H1 (cell line): ENCODE data around the gene CDH2. TPM values are rescaled to one million over a fixed set of nuclear protein-coding genes. Genes with fewer than 3 reads are reported as not detected.

Experiments
- CTCF ChIA-PET: fragments of 300-600 bp; sonication (Branson Sonifier 250); formaldehyde crosslinking; loops from one replicate; lab custom pipeline; 2021; ENCODE audit not compliant: partially characterized antibody; lab: Charles Lee
- POLR2A ChIA-PET: fragments of 300-600 bp; sonication (Branson Sonifier 250); formaldehyde crosslinking; loops from one replicate; lab custom pipeline; 2021; ENCODE audit warnings: inconsistent platforms; ENCODE audit not compliant: partially characterized antibody; lab: Charles Lee
- DNase-seq, 2 experiments: peaks; one replicate each; pipeline versions ENCODE4 v3.0.0 to v3.0.0-alpha.2; 2010 to 2022; ENCODE audit warnings: low spot score in 2 of 2, low read depth in 1 of 2, mixed read lengths in 1 of 2
- FAIRE-seq: peaks from 2 replicates; lab custom pipeline; 2011; peaks lifted over from hg19 to GRCh38; lab: Jason Lieb, UNC
- H2AFZ ChIP-seq: 2 replicates; pipeline ENCODE4 v1.8.1; 2012; ENCODE audit warnings: low read length, inconsistent platforms
- H2AK5ac ChIP-seq: 2 replicates; pipeline ENCODE4 v1.6.1; 2013; ENCODE audit warnings: low read depth, low read length
- H2BK120ac ChIP-seq: replicated peaks from 2 replicates; pipeline ENCODE3; 2013; ENCODE audit warnings: low read depth, low read length, inconsistent platforms
- H2BK12ac ChIP-seq: 2 replicates; pipeline ENCODE4 v1.6.1; 2013; ENCODE audit warnings: low read depth, low read length
- H2BK15ac ChIP-seq: 2 replicates; pipeline ENCODE4 v1.6.1; 2013; ENCODE audit warnings: low read length
- H2BK20ac ChIP-seq: 2 replicates; pipeline ENCODE4 v1.6.1; 2013; ENCODE audit warnings: low read length
- H2BK5ac ChIP-seq: 2 replicates; pipeline ENCODE4 v1.6.1; 2013; ENCODE audit warnings: low read depth, low read length
- H3K14ac ChIP-seq: 2 replicates; pipeline ENCODE4 v1.6.1; 2013; ENCODE audit warnings: inconsistent platforms; ENCODE audit not compliant: insufficient read length
- H3K18ac ChIP-seq: 2 replicates; pipeline ENCODE4 v1.6.1; 2013; ENCODE audit warnings: low read length; ENCODE audit errors: extremely low read depth
- H3K23ac ChIP-seq: 2 replicates; pipeline ENCODE4 v1.6.1; 2013; ENCODE audit warnings: inconsistent platforms; ENCODE audit not compliant: insufficient read length
- H3K23me2 ChIP-seq: 2 replicates; pipeline ENCODE4 v1.6.1; 2013; ENCODE audit warnings: low read depth, low read length
- H3K27ac ChIP-seq: 2 replicates; pipeline ENCODE4 v1.6.1; 2011; ENCODE audit warnings: low read depth, low read length, inconsistent platforms
- H3K27me3 ChIP-seq, 4 experiments: replicated peaks in 1 of 4; 1 replicate in 1 of 4; 2 replicates in 3 of 4; pipeline versions ENCODE4 v1.6.1 to v1.8.1; 2011 to 2013; ENCODE audit warnings: low read length in 3 of 4, mild to moderate bottlenecking in 3 of 4, inconsistent platforms in 2 of 4, mixed read lengths in 2 of 4, moderate library complexity in 1 of 4; ENCODE audit not compliant: control insufficient read depth in 3 of 4, insufficient read depth in 3 of 4; ENCODE audit errors: extremely low read depth in 1 of 4
- H3K36me3 ChIP-seq, 4 experiments: 2 replicates each; pipeline versions ENCODE4 v1.6.1 to v1.8.1; 2011 to 2013; ENCODE audit warnings: mild to moderate bottlenecking in 4 of 4, low read length in 3 of 4, moderate library complexity in 2 of 4, control low read depth in 1 of 4, inconsistent platforms in 1 of 4; ENCODE audit not compliant: insufficient read depth in 4 of 4, control insufficient read depth in 2 of 4
- H3K4ac ChIP-seq: replicated peaks from 2 replicates; pipeline ENCODE3; 2013; ENCODE audit warnings: low read length, low read depth, mixed read lengths, inconsistent platforms; ENCODE audit not compliant: insufficient read length
- H3K4me1 ChIP-seq, 4 experiments: replicated peaks in 1 of 4; 1 replicate in 1 of 4; 2 replicates in 3 of 4; pipeline versions ENCODE4 v1.6.1 to v1.8.1; 2011 to 2013; ENCODE audit warnings: low read length in 3 of 4, inconsistent platforms in 2 of 4, mixed read lengths in 1 of 4; ENCODE audit not compliant: insufficient read depth in 4 of 4, control insufficient read depth in 3 of 4
- H3K4me2 ChIP-seq, 2 experiments: 2 replicates each; pipeline versions ENCODE4 v1.6.1 to v1.8.1; 2011 to 2013; ENCODE audit warnings: low read depth in 2 of 2, low read length in 2 of 2, control low read depth in 1 of 2, inconsistent platforms in 1 of 2, mild to moderate bottlenecking in 1 of 2; ENCODE audit not compliant: insufficient read depth in 1 of 2
- H3K4me3 ChIP-seq, 4 experiments: fragments of 200-600, 300-600 bp in 1 of 4; sonication (generic), shearing (Covaris generic), sonication (Bioruptor Twin) in 1 of 4; 2 replicates each; pipeline versions ENCODE4 v1.5.1 to v1.8.1; 2011 to 2016; ENCODE audit warnings: low read length in 4 of 4, low read depth in 3 of 4, control low read depth in 2 of 4, inconsistent platforms in 2 of 4, mild to moderate bottlenecking in 2 of 4, mixed read lengths in 1 of 4, moderate library complexity in 1 of 4; ENCODE audit not compliant: insufficient read depth in 2 of 4; ENCODE audit errors: extremely low read depth in 1 of 4
- H3K56ac ChIP-seq: replicated peaks from 2 replicates; pipeline ENCODE3; 2013; ENCODE audit warnings: low read depth, mild to moderate bottlenecking, mixed read lengths, low read length, inconsistent platforms; ENCODE audit not compliant: insufficient read length
- H3K79me1 ChIP-seq: 2 replicates; pipeline ENCODE4 v1.6.1; 2013; ENCODE audit warnings: low read depth, low read length, control low read depth
- H3K79me2 ChIP-seq, 2 experiments: 2 replicates each; pipeline versions ENCODE4 v1.6.1 to v1.8.1; 2012 to 2013; ENCODE audit warnings: low read length in 2 of 2, mild to moderate bottlenecking in 2 of 2, inconsistent platforms in 1 of 2; ENCODE audit not compliant: insufficient read depth in 2 of 2, control insufficient read depth in 1 of 2
- H3K9ac ChIP-seq, 4 experiments: replicated peaks in 1 of 4; 1 replicate in 1 of 4; 2 replicates in 3 of 4; pipeline versions ENCODE4 v1.6.1 to v1.8.1; 2011 to 2013; ENCODE audit warnings: low read depth in 3 of 4, low read length in 3 of 4, control low read depth in 2 of 4, mild to moderate bottlenecking in 2 of 4, moderate library complexity in 2 of 4, inconsistent platforms in 1 of 4; ENCODE audit errors: extremely low read depth in 1 of 4
- H3K9me3 ChIP-seq, 2 experiments: 2 replicates each; pipeline versions ENCODE4 v1.6.1 to v1.8.1; 2012 to 2013; ENCODE audit warnings: mild to moderate bottlenecking in 2 of 2, moderate library complexity in 2 of 2, control low read depth in 1 of 2, inconsistent platforms in 1 of 2, low read depth in 1 of 2, low read length in 1 of 2, mixed read lengths in 1 of 2; ENCODE audit not compliant: insufficient read depth in 2 of 2
- H4K20me1 ChIP-seq, 2 experiments: replicated peaks in 1 of 2; 2 replicates each; pipeline versions ENCODE3 to v1.8.1; 2011 to 2013; ENCODE audit warnings: inconsistent platforms in 2 of 2, low read length in 2 of 2, mild to moderate bottlenecking in 1 of 2; ENCODE audit not compliant: insufficient read depth in 2 of 2, control insufficient read depth in 1 of 2
- H4K5ac ChIP-seq: 2 replicates; pipeline ENCODE4 v1.6.1; 2013; ENCODE audit warnings: low read length, low read depth, mixed read lengths, inconsistent platforms; ENCODE audit not compliant: insufficient read length
- H4K8ac ChIP-seq: 2 replicates; pipeline ENCODE4 v1.8.0; 2013; ENCODE audit warnings: mild to moderate bottlenecking, moderate library complexity, low read length, inconsistent platforms; ENCODE audit not compliant: insufficient read depth; ENCODE audit errors: extremely low read depth
- H4K91ac ChIP-seq: replicated peaks from 2 replicates; pipeline ENCODE3; 2013; ENCODE audit warnings: low read length, mixed read lengths, inconsistent platforms; ENCODE audit not compliant: insufficient read length
- HDAC6 ChIP-seq: IDR thresholded peaks from one replicate; pipeline ENCODE4 v1.7.1; 2012; ENCODE audit warnings: low read depth, mild to moderate bottlenecking, inconsistent platforms, low read length, moderate library complexity
- TAF1 ChIP-seq: IDR thresholded peaks from 2 replicates; pipeline ENCODE4 v1.6.1; 2011; ENCODE audit warnings: mild to moderate bottlenecking, low read depth, low read length
- TAF7 ChIP-seq: optimal IDR thresholded peaks from 2 replicates; pipeline ENCODE3; 2011; ENCODE audit warnings: low read depth, mild to moderate bottlenecking, inconsistent platforms, low read length, moderate library complexity, borderline replicate concordance
- WGBS, 2 experiments: shearing (Covaris generic) in 1 of 2; methylation state at CpG; one replicate each; pipeline versions ENCODE4 v1.1.6 to v1.1.7; 2013 to 2015; ENCODE audit warnings: low lambda C conversion rate in 2 of 2, mixed read lengths in 2 of 2, inconsistent platforms in 1 of 2, low coverage in 1 of 2, missing lambda C conversion rate in 1 of 2; ENCODE audit not compliant: insufficient replicate concordance in 2 of 2, insufficient coverage in 1 of 2, insufficient read length in 1 of 2; ENCODE audit errors: extremely low coverage in 1 of 2, missing lambda C conversion rate in 1 of 2; 5-methylcytosine and 5-hydroxymethylcytosine counted together
- polyA plus RNA-seq, 7 experiments: library from polyadenylated mRNA; depleted of rRNA in 3 of 7; stranded (reverse) in 5 of 7; unstranded in 2 of 7; fragments of >200 nt in 5 of 7; fragments of 200-250 nt in 2 of 7; gene quantifications; 1 replicate in 5 of 7; 2 replicates in 1 of 7; 4 replicates in 1 of 7; pipeline versions ENCODE4 v1.2.1 to v1.2.3, GENCODE V29; 2011 to 2013; ENCODE audit warnings: missing spikeins in 2 of 7, mixed read lengths in 2 of 7
- total RNA-seq: library from RNA; stranded (reverse); fragmentation: NEBNext Ultra II Directional; extraction: Animal tissue kit (Norgen Biotek cat#: 25700); gene quantifications from 2 replicates; pipeline ENCODE4 v1.2.1, GENCODE V29; 2021

CDH2 gene
- total and polyA plus RNA-seq, 2 of the 8 experiments (the other 6 are each of a cell fraction or from before 2014, with no cell fraction given), result 15.0 to 56.5 TPM

GRCh38 chr18:28174181-28174905 lies 2.6 kb downstream of the CDH2 start:
- Histone ChIP-seq H3K79me1 (no peaks in the 10 kb centered on the region; the same call in 1 of the 2 replicates), H3K23ac (no peak overlapping the region), H4K91ac (no peak overlapping the region), H2AFZ (no peak overlapping the region), H2BK15ac (no peak overlapping the region), H3K27me3 (peaks cover 2 to 27% (median 4%) of the 10 kb centered on the region in 4 experiments; a peak in 5 of 7 replicates), H3K4me1 (peaks cover 0 to 12% (median 0%) of the 10 kb centered on the region in 4 experiments; a peak in 5 of 7 replicates), H4K20me1 (peaks cover 0 to 7% of the 10 kb centered on the region in 2 experiments), H3K9me3 (no peaks in the 10 kb centered on the region), H3K18ac (no peak overlapping the region), H2BK20ac (no peak overlapping the region), H3K36me3 (no peaks in the 10 kb centered on the region), H2AK5ac (no peak overlapping the region), H3K14ac (no peak overlapping the region), H2BK5ac (no peak overlapping the region), H4K8ac (no peak overlapping the region), H2BK120ac (no peak overlapping the region), H3K79me2 (peaks cover 0 to 28% of the 10 kb centered on the region in 2 experiments; a peak in 2 of 4 replicates), H3K23me2 (peaks cover 19% of the 10 kb centered on the region), H4K5ac (no peak overlapping the region), H3K9ac (no peak overlapping the region), H3K4me2 (peak overlapping the region; percentile 84 to 99; a peak in 3 of 4 replicates), H3K4ac (no peak overlapping the region), H3K4me3 (peak overlapping the region in 3 of 4 experiments; percentile 56 to 83 (median 74); a peak in 4 of 8 replicates), H3K56ac (no peak overlapping the region), H3K27ac (no peak overlapping the region), H2BK12ac (no peak overlapping the region)
- DNase-seq (no peak), FAIRE-seq (peak; percentile 7)
- TF ChIP-seq HDAC6 (no peak), TAF1 (no peak), TAF7 (no peak)
- ChIA-PET CTCF (no interaction called here), POLR2A (interaction anchor here (0.6 kb wide), 1 partner anchor 37 kb away, joined by 3 read pairs; no protein-coding TSS in a partner anchor)
- WGBS, 2 experiments, result 57% methylated on average over 8 of the region's 8 CpGs; no CpG with 5 or more reads in 1 of the 2 experiments
